Nephron (organoid): ENCODE data around the gene KRT76.

Source experiments
- H3K27ac Mint-ChIP-seq, 3 experiments: 2 replicates each; pipeline ENCODE4 v1.8.0; 2020; ENCODE audit warnings: mixed read lengths in 3 of 3, mild to moderate bottlenecking in 2 of 3, moderate library complexity in 1 of 3
- H3K27me3 Mint-ChIP-seq: 2 replicates; pipeline ENCODE4 v1.8.0; 2021; ENCODE audit warnings: low read depth, mild to moderate bottlenecking, moderate library complexity, mixed read lengths
- H3K36me3 Mint-ChIP-seq: 2 replicates; pipeline ENCODE4 v1.8.0; 2020; ENCODE audit warnings: low read depth, mixed read lengths
- H3K4me1 Mint-ChIP-seq: 2 replicates; pipeline ENCODE4 v1.8.0; 2020; ENCODE audit warnings: mixed read lengths
- H3K4me3 Mint-ChIP-seq, 3 experiments: 2 replicates each; pipeline ENCODE4 v1.8.0; 2020; ENCODE audit warnings: mild to moderate bottlenecking in 3 of 3, mixed read lengths in 3 of 3, moderate library complexity in 2 of 3
- H3K9me3 Mint-ChIP-seq: 2 replicates; pipeline ENCODE4 v1.8.0; 2020; ENCODE audit warnings: mixed read lengths
- CTCF ChIP-seq, 3 experiments: fragments of 200-600 bp; sonication (generic); IDR thresholded peaks; one replicate each; pipeline ENCODE4 v1.5.0; 2021; ENCODE audit warnings: antibody characterized with exemption in 3 of 3; ENCODE audit not compliant: unreplicated experiment in 3 of 3

The KRT76 gene

DNA sequence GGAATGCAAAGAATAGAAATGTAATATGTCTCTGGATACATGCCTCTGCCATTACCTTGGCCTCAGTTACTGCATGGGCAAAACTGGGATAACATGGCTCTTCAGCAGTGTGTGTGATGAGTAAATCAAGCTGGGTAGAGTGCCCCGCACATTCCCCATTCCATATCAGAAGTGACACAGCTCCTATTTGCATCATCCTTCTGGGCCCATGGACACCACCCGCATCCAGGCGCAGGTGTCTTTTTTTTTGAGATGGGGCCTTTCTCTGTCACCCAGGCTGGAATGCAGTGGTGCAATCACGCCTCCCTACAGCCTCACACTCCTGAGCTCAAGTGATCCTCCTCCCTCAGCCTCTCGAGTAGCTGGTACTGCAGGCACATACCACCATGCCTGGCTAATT is 31.6 kb downstream of the KRT76 start:
- no peak for TF ChIP-seq CTCF (IDR thresholded peaks at IDR 0.05; ENCODE audit: unreplicated experiment in 3 of 3)
- no peak overlapping the region for H3K4me3 Mint-ChIP-seq
- peaks cover 56% of the 10 kb centered on the region for H3K27me3 Mint-ChIP-seq
- H3K27ac Mint-ChIP-seq: no peak overlapping the region
- no peaks in the 10 kb centered on the region for H3K4me1 Mint-ChIP-seq
- H3K36me3 Mint-ChIP-seq: no peaks in the 10 kb centered on the region
- no peaks in the 10 kb centered on the region for H3K9me3 Mint-ChIP-seq

DNA sequence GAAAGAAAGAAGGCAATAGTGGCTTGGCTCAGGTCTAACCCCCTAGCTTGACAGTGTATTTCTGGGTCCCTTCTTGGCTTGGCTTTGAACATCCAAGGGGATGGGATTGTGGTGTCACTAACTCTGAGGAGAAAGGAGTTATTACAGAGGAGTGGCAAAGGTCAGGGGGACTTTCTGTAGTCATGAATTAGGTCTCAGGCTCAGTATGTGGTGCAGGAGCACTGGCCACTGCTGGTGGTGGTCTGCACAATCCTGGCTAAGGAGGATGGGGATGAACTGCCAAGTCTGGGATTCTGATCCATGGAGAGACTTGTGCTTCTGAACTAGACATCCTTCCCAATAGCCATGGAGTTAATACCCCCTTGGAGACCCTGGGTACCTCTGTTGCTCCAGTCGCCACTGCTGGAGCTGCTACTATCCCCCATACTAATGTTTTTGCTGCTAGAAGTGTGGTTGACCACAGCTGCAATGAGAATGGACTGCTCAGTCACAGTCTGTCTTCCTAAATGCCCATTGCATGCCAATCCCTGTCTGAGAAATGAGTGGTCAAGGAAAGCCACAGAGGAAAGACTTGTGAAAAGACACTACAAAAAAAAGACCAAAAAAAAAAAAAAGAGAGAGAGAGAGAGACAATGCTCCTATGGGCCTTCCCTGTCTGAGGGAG is 32.5 kb downstream of the KRT76 start:
- Mint-ChIP-seq H3K36me3 (no peaks in the 10 kb centered on the region), H3K4me1 (no peaks in the 10 kb centered on the region), H3K27me3 (peaks cover 52% of the 10 kb centered on the region), H3K4me3 (no peak overlapping the region), H3K27ac (no peak overlapping the region), H3K9me3 (no peaks in the 10 kb centered on the region)
- no peak for TF ChIP-seq CTCF (IDR thresholded peaks at IDR 0.05; ENCODE audit: unreplicated experiment in 3 of 3)

GRCh38 chr12:52742822-52743457 is 34.2 kb downstream of the KRT76 start:
- no peak for TF ChIP-seq CTCF (IDR thresholded peaks at IDR 0.05; ENCODE audit: unreplicated experiment in 3 of 3)
- Mint-ChIP-seq H3K9me3 (no peaks in the 10 kb centered on the region), H3K4me3 (no peak overlapping the region), H3K36me3 (no peaks in the 10 kb centered on the region), H3K4me1 (no peaks in the 10 kb centered on the region), H3K27ac (no peak overlapping the region), H3K27me3 (peaks cover 47% of the 10 kb centered on the region)

GRCh38 chr12:52742196-52742580 is 35.0 kb downstream of the KRT76 start:
- H3K27me3 Mint-ChIP-seq: peaks cover 47% of the 10 kb centered on the region
- no peak overlapping the region for H3K27ac Mint-ChIP-seq
- no peaks in the 10 kb centered on the region for H3K4me1 Mint-ChIP-seq
- no peaks in the 10 kb centered on the region for H3K9me3 Mint-ChIP-seq
- H3K4me3 Mint-ChIP-seq: no peak overlapping the region
- H3K36me3 Mint-ChIP-seq: no peaks in the 10 kb centered on the region
- TF ChIP-seq CTCF (IDR thresholded peaks at IDR 0.05; ENCODE audit: unreplicated experiment in 3 of 3): no peak

DNA sequence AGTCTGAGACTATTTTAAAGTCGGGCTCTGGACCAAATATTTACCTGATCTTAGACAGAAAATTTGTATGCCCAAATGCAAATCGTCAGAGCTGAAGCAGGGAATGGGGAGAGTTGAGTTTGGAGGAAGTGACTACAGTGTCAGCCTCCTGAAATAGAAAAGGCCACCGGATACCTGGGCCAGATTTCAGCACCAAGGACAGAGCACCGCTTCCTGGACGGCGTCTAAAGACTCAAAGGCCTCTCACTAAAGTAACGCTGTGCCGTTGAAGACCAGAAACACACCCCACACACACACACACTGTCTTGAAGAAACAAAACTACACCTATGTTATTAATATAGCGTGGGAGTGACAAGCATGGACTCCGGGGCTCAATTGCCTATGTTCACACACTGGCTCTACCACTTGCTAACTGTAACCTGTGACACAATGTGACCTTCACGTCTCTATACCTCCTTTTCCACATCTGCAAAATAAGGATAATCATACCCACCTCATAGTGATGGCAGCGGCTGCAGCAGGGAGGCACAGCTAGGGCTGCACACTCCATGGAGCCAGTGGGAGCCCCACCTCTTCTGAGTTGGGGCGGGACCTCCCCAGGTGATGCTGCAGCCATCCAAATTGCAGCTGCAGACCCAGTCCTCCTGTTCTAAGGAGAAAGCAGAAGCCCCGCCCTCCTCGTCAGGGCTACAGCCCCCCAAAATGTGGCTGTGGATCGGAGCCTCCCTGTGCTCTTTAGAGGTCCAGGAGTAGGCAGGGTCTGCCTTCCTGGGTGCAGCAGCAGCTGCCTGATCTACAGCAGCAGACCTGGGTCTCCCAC is 35.6 kb downstream of the KRT76 start:
- peaks cover 51% of the 10 kb centered on the region for H3K27me3 Mint-ChIP-seq
- H3K36me3 Mint-ChIP-seq: no peaks in the 10 kb centered on the region
- no peak for TF ChIP-seq CTCF (IDR thresholded peaks at IDR 0.05; ENCODE audit: unreplicated experiment in 3 of 3)

More for the DNA sequence above, 35.6 kb downstream of the KRT76 start:
- Mint-ChIP-seq H3K27ac (no peak overlapping the region), H3K9me3 (no peaks in the 10 kb centered on the region), H3K4me3 (no peak overlapping the region), H3K4me1 (no peaks in the 10 kb centered on the region)
